Adrenal gland (tissue), 5 donors: ENCODE results near the gene USP34.

Experiments used
- CTCF ChIP-seq, 6 experiments: fragments of 450-650 bp in 4 of 6; fragments of 200-600 bp in 2 of 6; sonication (generic) in 1 of 6; IDR thresholded peaks; 1 replicate in 5 of 6; 2 replicates in 1 of 6; pipeline versions ENCODE4 v1.5.1 to v1.8.0; 2016 to 2021; ENCODE audit warnings: antibody characterized with exemption in 6 of 6, mild to moderate bottlenecking in 2 of 6, moderate library complexity in 1 of 6
- POLR2A ChIP-seq, 2 donors: fragments of 450-650 bp; IDR thresholded peaks; one replicate each; pipeline ENCODE4 v1.6.1; 2017; ENCODE audit warnings: antibody characterized with exemption in 2 of 2, mild to moderate bottlenecking in 2 of 2, moderate library complexity in 1 of 2
- donor health status: DM: no; HTN: no; CAD: no.

GRCh38 chr2:61238219-61239012 lies 232.5 kb downstream of the USP34 start:
- no peak for TF ChIP-seq CTCF (IDR thresholded peaks at IDR 0.05)
- TF ChIP-seq POLR2A (IDR thresholded peaks at IDR 0.05) = no peak
